ENCODE results near the gene IVNS1ABP. TPM values are rescaled to one million over a fixed set of nuclear protein-coding genes. Genes with fewer than 3 reads are reported as not detected.

Gene IVNS1ABP
- total and polyA plus RNA-seq, 2 experiments from 2014 or later: 74.4 to 116 TPM

- DNase-seq (ENCODE audit: low spot score): no peak
- H3K27me3 ChIP-seq: no peaks in the 10 kb centered on the region
- no peak overlapping the region for H3K4me2 ChIP-seq
- no peaks in the 10 kb centered on the region for H3K9me2 ChIP-seq (replicated peaks; ENCODE audit: insufficient read depth)
- no peaks in the 10 kb centered on the region for H3K79me2 ChIP-seq
- H3K36me3 ChIP-seq (replicated peaks; ENCODE audit: insufficient read depth, low read depth): no peaks in the 10 kb centered on the region
- TF ChIP-seq CTCF (IDR thresholded peaks at IDR 0.05; ENCODE audit: poor library complexity): no peak
- TF ChIP-seq EZH2phosphoT487 (IDR thresholded peaks at IDR 0.05; ENCODE audit: low read depth, severe bottlenecking, unreplicated experiment): no peak
- TF ChIP-seq EZH2 (IDR thresholded peaks at IDR 0.05; ENCODE audit: borderline replicate concordance): no peak
- no peaks in the 10 kb centered on the region for H3K9me3 ChIP-seq (ENCODE audit: low read depth)
- H4K20me1 ChIP-seq (ENCODE audit: insufficient read depth, poor library complexity, severe bottlenecking): no peaks in the 10 kb centered on the region
- no peak overlapping the region for H3K27ac ChIP-seq
- no peak overlapping the region for H2AFZ ChIP-seq
- no peak overlapping the region for H3K4me3 ChIP-seq
- no peaks in the 10 kb centered on the region for H3K4me1 ChIP-seq (ENCODE audit: insufficient read depth)
These were observed 24.2 kb upstream of the IVNS1ABP start for GRCh38 chr1:185341196-185341781.

GRCh38 chr1:185338719-185339622 lies 21.9 kb upstream of the IVNS1ABP start:
- Histone ChIP-seq H3K9me3 (ENCODE audit: low read depth) (no peaks in the 10 kb centered on the region), H3K79me2 (no peaks in the 10 kb centered on the region), H3K9me2 (replicated peaks; ENCODE audit: insufficient read depth) (no peaks in the 10 kb centered on the region), H3K27ac (no peak overlapping the region), H4K20me1 (ENCODE audit: insufficient read depth, poor library complexity, severe bottlenecking) (no peaks in the 10 kb centered on the region), H2AFZ (no peak overlapping the region), H3K36me3 (replicated peaks; ENCODE audit: insufficient read depth, low read depth) (no peaks in the 10 kb centered on the region), H3K4me2 (no peak overlapping the region), H3K4me3 (no peak overlapping the region), H3K4me1 (ENCODE audit: insufficient read depth) (no peaks in the 10 kb centered on the region), H3K27me3 (no peaks in the 10 kb centered on the region)
- DNase-seq (ENCODE audit: low spot score): no peak
- WGBS (ENCODE audit: low lambda C conversion rate, missing lambda C conversion rate): 91% methylated on average over 8 of the region's 8 CpGs
- TF ChIP-seq EZH2phosphoT487 (IDR thresholded peaks at IDR 0.05; ENCODE audit: low read depth, severe bottlenecking, unreplicated experiment) (no peak), EZH2 (IDR thresholded peaks at IDR 0.05; ENCODE audit: borderline replicate concordance) (no peak), CTCF (IDR thresholded peaks at IDR 0.05; ENCODE audit: poor library complexity) (no peak)

- Histone ChIP-seq H4K20me1 (ENCODE audit: insufficient read depth, poor library complexity, severe bottlenecking) (no peaks in the 10 kb centered on the region), H3K9me2 (replicated peaks; ENCODE audit: insufficient read depth) (no peaks in the 10 kb centered on the region), H3K4me1 (ENCODE audit: insufficient read depth) (no peaks in the 10 kb centered on the region), H2AFZ (no peak overlapping the region), H3K9me3 (ENCODE audit: low read depth) (no peaks in the 10 kb centered on the region), H3K79me2 (no peaks in the 10 kb centered on the region), H3K27me3 (no peaks in the 10 kb centered on the region), H3K36me3 (replicated peaks; ENCODE audit: insufficient read depth, low read depth) (no peaks in the 10 kb centered on the region), H3K27ac (no peak overlapping the region), H3K4me3 (no peak overlapping the region), H3K4me2 (no peak overlapping the region)
- 79% methylated on average over 4 of the region's 4 CpGs for WGBS (ENCODE audit: low lambda C conversion rate, missing lambda C conversion rate)
- no peak for DNase-seq (ENCODE audit: low spot score)
- TF ChIP-seq EZH2 (IDR thresholded peaks at IDR 0.05; ENCODE audit: borderline replicate concordance) (no peak), EZH2phosphoT487 (IDR thresholded peaks at IDR 0.05; ENCODE audit: low read depth, severe bottlenecking, unreplicated experiment) (no peak), CTCF (IDR thresholded peaks at IDR 0.05; ENCODE audit: poor library complexity) (no peak)
These were observed 20.2 kb upstream of the IVNS1ABP start for GRCh38 chr1:185337246-185337645.

Data from hepatocyte (in vitro differentiated cells).